Measurements from ENCODE around the gene RNPS1. TPM values are rescaled to one million over a fixed set of nuclear protein-coding genes. Genes with fewer than 3 reads are reported as not detected.

The RNPS1 gene
- total and polyA plus RNA-seq, 2 donors (not counting 1 experiment from before 2014, with no cell fraction given) = 38.1 to 115 TPM

- H2AFZ ChIP-seq (ENCODE audit: low read length) = no peak overlapping the region
- no peak overlapping the region for H3K4me3 ChIP-seq (replicated peaks in 1 of 4; ENCODE audit: control extremely low read depth in 1 of 4, insufficient read depth in 1 of 4, low read depth in 3 of 4, low read length in 4 of 4)
- no peak overlapping the region for H3K27ac ChIP-seq (ENCODE audit: insufficient read depth, low read length)
- no peaks in the 10 kb centered on the region for H3K36me3 ChIP-seq (ENCODE audit: control insufficient read depth, insufficient read depth, low read length)
- H3K27me3 ChIP-seq (ENCODE audit: control insufficient read depth, insufficient read depth, low read length) = no peaks in the 10 kb centered on the region
- no peaks in the 10 kb centered on the region for H4K20me1 ChIP-seq (ENCODE audit: control insufficient read depth, extremely low read depth, insufficient read depth, low read length)
- no peak overlapping the region for H3K9ac ChIP-seq (ENCODE audit: insufficient read depth, low read length)
- H3K9me3 ChIP-seq (ENCODE audit: control insufficient read depth, insufficient read depth, low read depth, low read length) = no peaks in the 10 kb centered on the region
- no peak overlapping the region for H3K4me2 ChIP-seq (ENCODE audit: extremely low read depth, insufficient read depth, low read length)
- no peaks in the 10 kb centered on the region for H3K79me2 ChIP-seq (ENCODE audit: control insufficient read depth, insufficient read depth, low read length)
- H3K4me1 ChIP-seq (ENCODE audit: control insufficient read depth, extremely low read depth, insufficient read depth, low read length) = no peaks in the 10 kb centered on the region
- TF ChIP-seq EZH2 (IDR thresholded peaks at IDR 0.05; ENCODE audit: low read length, missing control alignments) (no peak), CTCF (conservative IDR thresholded peaks at IDR 0.05 in 1 of 2, IDR thresholded peaks at IDR 0.05 in 1 of 2; ENCODE audit: low read depth in 1 of 2, low read length in 2 of 2) (no peak)
- DNase-seq (ENCODE audit: low read depth in 2 of 2) = no peak
Measured at GRCh38 chr16:2277466-2278271, 9.7 kb upstream of the RNPS1 start.

DNA sequence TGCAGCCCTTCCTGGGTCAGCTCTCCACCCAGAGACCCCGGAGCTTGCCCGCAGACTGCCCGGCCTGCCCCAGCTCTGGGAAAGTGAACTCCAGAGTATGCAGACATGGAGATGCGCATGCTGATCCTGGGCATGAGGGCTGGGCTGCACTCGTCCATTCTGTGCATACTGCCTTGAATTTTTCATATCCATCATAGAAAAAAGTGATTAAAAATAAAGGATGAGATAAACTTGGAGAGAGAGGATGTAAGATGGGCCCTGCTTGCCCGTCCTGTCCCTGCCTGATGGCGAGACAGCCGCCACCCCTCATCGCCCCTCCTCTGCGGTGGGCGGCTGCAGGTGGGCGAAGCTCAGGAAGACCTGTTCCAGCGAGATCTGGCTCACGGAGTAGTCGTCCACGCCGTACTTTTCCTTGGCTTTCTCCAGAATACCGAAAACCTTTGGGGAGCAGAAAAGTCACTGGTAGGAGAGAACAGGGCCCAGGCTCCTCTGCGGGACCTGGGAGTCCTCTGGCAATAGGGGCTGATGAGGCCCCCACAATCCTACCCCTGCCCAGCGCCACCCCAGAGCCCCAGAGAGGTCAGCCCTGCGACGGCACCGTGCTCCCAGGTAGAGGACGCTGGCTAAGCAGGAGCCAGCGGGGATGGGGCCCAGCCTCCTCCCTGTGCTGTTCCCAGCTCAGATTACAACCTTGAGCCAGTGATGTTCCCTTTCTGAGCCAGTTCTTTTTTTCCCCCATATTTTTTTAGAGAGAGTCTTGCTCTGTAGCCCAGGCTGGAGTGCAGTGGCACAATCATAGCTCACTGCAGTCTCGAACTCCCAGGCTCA is 8.7 kb upstream of the RNPS1 start:
- no peak overlapping the region for H3K9ac ChIP-seq (ENCODE audit: insufficient read depth, low read length)
- H3K9me3 ChIP-seq (ENCODE audit: control insufficient read depth, insufficient read depth, low read depth, low read length) = no peaks in the 10 kb centered on the region
- H3K4me3 ChIP-seq (replicated peaks in 1 of 4; ENCODE audit: control extremely low read depth in 1 of 4, insufficient read depth in 1 of 4, low read depth in 3 of 4, low read length in 4 of 4) = no peak overlapping the region
- H3K4me1 ChIP-seq (ENCODE audit: control insufficient read depth, extremely low read depth, insufficient read depth, low read length) = no peaks in the 10 kb centered on the region
- no peak overlapping the region for H3K4me2 ChIP-seq (ENCODE audit: extremely low read depth, insufficient read depth, low read length)
- no peaks in the 10 kb centered on the region for H3K36me3 ChIP-seq (ENCODE audit: control insufficient read depth, insufficient read depth, low read length)
- DNase-seq (ENCODE audit: low read depth in 2 of 2) = no peak
- no peaks in the 10 kb centered on the region for H3K27me3 ChIP-seq (ENCODE audit: control insufficient read depth, insufficient read depth, low read length)
- no peaks in the 10 kb centered on the region for H3K79me2 ChIP-seq (ENCODE audit: control insufficient read depth, insufficient read depth, low read length)
- H3K27ac ChIP-seq (ENCODE audit: insufficient read depth, low read length) = no peak overlapping the region
- H2AFZ ChIP-seq (ENCODE audit: low read length) = no peak overlapping the region
- H4K20me1 ChIP-seq (ENCODE audit: control insufficient read depth, extremely low read depth, insufficient read depth, low read length) = no peaks in the 10 kb centered on the region
- TF ChIP-seq EZH2 (IDR thresholded peaks at IDR 0.05; ENCODE audit: low read length, missing control alignments) (no peak), CTCF (conservative IDR thresholded peaks at IDR 0.05 in 1 of 2, IDR thresholded peaks at IDR 0.05 in 1 of 2; ENCODE audit: low read depth in 1 of 2, low read length in 2 of 2) (no peak)

All from fibroblast of lung (primary cell).